Measurements from ENCODE around the gene AP3B1.

GRCh38 chr5:77996943-77997342 lies 297.6 kb downstream of the AP3B1 start:
- TF ChIP-seq MYC (IDR thresholded peaks at IDR 0.05; ENCODE audit: low read depth, low read length): no peak
- no peak for TF ChIP-seq CTCF (IDR thresholded peaks at IDR 0.05; ENCODE audit: extremely low read depth in 1 of 2, insufficient read depth in 1 of 2, low read depth in 1 of 2, low read length in 2 of 2)
- no peak for TF ChIP-seq POLR2AphosphoS5 (IDR thresholded peaks at IDR 0.05; ENCODE audit: insufficient read depth, low read depth, low read length)
- TF ChIP-seq EZH2 (IDR thresholded peaks at IDR 0.05; ENCODE audit: borderline replicate concordance, low read depth, low read length, severe bottlenecking): no peak
- TF ChIP-seq POLR2A (IDR thresholded peaks at IDR 0.05; ENCODE audit: low read depth, low read length): no peak
- TF ChIP-seq MAX (IDR thresholded peaks at IDR 0.05; ENCODE audit: insufficient read depth, insufficient read length): no peak
- TF ChIP-seq FOS (IDR thresholded peaks at IDR 0.05; ENCODE audit: borderline replicate concordance, insufficient read depth, low read length): no peak
- no peak for TF ChIP-seq JUN (IDR thresholded peaks at IDR 0.05; ENCODE audit: borderline replicate concordance, insufficient read depth, insufficient read length, low read depth)

All from endothelial cell of umbilical vein (primary cell).